HEK293 (cell line): ENCODE data around the gene CDK14.

Experiments used
- CTCF ChIP-seq: fragments of 450-650 bp; formaldehyde crosslinking; IDR thresholded peaks from 2 replicates; pipeline ENCODE4 v1.5.1; 2016; ENCODE audit warnings: missing biosample characterization, missing genetic modification characterization
- KLF10 ChIP-seq: fragments of 450-650 bp; IDR thresholded peaks from 2 replicates; pipeline ENCODE4 v1.5.1; 2018; ENCODE audit warnings: missing biosample characterization, mild to moderate bottlenecking, missing genetic modification characterization
- KLF16 ChIP-seq: fragments of 450-650 bp; formaldehyde crosslinking; IDR thresholded peaks from 2 replicates; pipeline ENCODE4 v1.5.1; 2017; ENCODE audit warnings: missing biosample characterization, missing genetic modification characterization
- ZBTB10 ChIP-seq: fragments of 450-650 bp; formaldehyde crosslinking; IDR thresholded peaks from 2 replicates; pipeline ENCODE4 v1.5.1; 2016; ENCODE audit warnings: missing biosample characterization, missing genetic modification characterization
- ZNF223 ChIP-seq: fragments of 450-650 bp; formaldehyde crosslinking; IDR thresholded peaks from 2 replicates; pipeline ENCODE4 v1.5.1; 2016; ENCODE audit warnings: missing biosample characterization, missing genetic modification characterization
- ZNF366 ChIP-seq: fragments of 450-650 bp; formaldehyde crosslinking; conservative IDR thresholded peaks from 2 replicates; pipeline ENCODE4 v1.5.1; 2016; ENCODE audit warnings: missing biosample characterization, missing genetic modification characterization
- ZNF514 ChIP-seq: fragments of 450-650 bp; formaldehyde crosslinking; IDR thresholded peaks from 2 replicates; pipeline ENCODE4 v1.5.1; 2016; ENCODE audit warnings: missing biosample characterization, missing genetic modification characterization
- ZNF580 ChIP-seq: fragments of 450-650 bp; formaldehyde crosslinking; IDR thresholded peaks from 2 replicates; pipeline ENCODE4 v1.5.1; 2016; ENCODE audit warnings: missing biosample characterization, missing genetic modification characterization
- ZNF670 ChIP-seq: fragments of 450-650 bp; formaldehyde crosslinking; IDR thresholded peaks from 2 replicates; pipeline ENCODE4 v1.5.1; 2016; ENCODE audit warnings: missing biosample characterization, missing genetic modification characterization, low read depth
- ZSCAN30 ChIP-seq: fragments of 450-650 bp; IDR thresholded peaks from 2 replicates; pipeline ENCODE4 v1.5.1; 2018; ENCODE audit warnings: missing biosample characterization, mild to moderate bottlenecking, missing genetic modification characterization, moderate library complexity

GRCh38 chr7:90579181-90579688 lies 16.9 kb upstream of the CDK14 start:
- no peak for TF ChIP-seq CTCF
- TF ChIP-seq ZBTB10 (tag by site-specific recombination) = no peak
- TF ChIP-seq KLF10 (tag by site-specific recombination) = no peak
- no peak for TF ChIP-seq ZNF223
- TF ChIP-seq KLF16 = no peak
- no peak for TF ChIP-seq ZNF670 (tag by site-specific recombination)
- TF ChIP-seq ZSCAN30 = no peak
- TF ChIP-seq ZNF580 (tag by site-specific recombination) = no peak
- TF ChIP-seq ZNF366 (tag by site-specific recombination) = no peak
- TF ChIP-seq ZNF514 (tag by site-specific recombination) = no peak
